Panc1 (cell line): Measurements from ENCODE around the gene DPH6.

Source experiments
- POLR2AphosphoS5 ChIP-seq: IDR thresholded peaks from 2 replicates; pipeline ENCODE4 v1.6.1; 2012; ENCODE audit warnings: mild to moderate bottlenecking, low read depth, low read length, moderate library complexity
- TCF7L2 ChIP-seq: IDR thresholded peaks from 2 replicates; pipeline ENCODE4 v1.6.1; 2011; ENCODE audit warnings: mild to moderate bottlenecking, low read depth, low read length, inconsistent platforms
- TF ChIP-seq, protein P1 (sequence below): fragments of 450-650 bp; IDR thresholded peaks from 2 replicates; pipeline ENCODE4 v1.5.1; 2017; ENCODE audit warnings: mild to moderate bottlenecking
- TF ChIP-seq, protein P2 (sequence below), 2 experiments: IDR thresholded peaks; 2 replicates each; pipeline ENCODE4 v1.6.1; 2011 to 2012; ENCODE audit warnings: low read depth in 2 of 2, control low read depth in 1 of 2, low read length in 1 of 2, mild to moderate bottlenecking in 1 of 2, moderate library complexity in 1 of 2; ENCODE audit not compliant: insufficient read depth in 1 of 2

DNA sequence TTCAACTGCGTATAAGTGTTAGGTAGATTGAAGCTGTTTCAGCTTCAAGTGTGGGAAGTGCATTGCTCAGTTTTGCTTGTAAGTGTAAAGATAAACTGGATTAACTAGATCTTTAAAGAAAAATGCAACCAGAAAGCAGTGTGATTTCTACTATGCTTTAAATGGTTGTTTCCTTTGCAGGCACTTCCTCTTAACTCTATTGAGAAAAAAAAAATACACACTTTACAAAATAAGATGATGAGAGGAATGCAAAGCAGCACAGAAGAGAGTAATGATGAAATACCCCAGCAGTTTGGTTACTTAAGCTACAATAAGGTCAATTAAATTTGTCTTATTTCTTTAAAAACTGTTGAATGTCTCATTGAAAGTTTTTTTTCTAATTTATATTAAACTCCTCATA lies 40.8 kb downstream of the DPH6 start:
- TF ChIP-seq, protein P1, sequence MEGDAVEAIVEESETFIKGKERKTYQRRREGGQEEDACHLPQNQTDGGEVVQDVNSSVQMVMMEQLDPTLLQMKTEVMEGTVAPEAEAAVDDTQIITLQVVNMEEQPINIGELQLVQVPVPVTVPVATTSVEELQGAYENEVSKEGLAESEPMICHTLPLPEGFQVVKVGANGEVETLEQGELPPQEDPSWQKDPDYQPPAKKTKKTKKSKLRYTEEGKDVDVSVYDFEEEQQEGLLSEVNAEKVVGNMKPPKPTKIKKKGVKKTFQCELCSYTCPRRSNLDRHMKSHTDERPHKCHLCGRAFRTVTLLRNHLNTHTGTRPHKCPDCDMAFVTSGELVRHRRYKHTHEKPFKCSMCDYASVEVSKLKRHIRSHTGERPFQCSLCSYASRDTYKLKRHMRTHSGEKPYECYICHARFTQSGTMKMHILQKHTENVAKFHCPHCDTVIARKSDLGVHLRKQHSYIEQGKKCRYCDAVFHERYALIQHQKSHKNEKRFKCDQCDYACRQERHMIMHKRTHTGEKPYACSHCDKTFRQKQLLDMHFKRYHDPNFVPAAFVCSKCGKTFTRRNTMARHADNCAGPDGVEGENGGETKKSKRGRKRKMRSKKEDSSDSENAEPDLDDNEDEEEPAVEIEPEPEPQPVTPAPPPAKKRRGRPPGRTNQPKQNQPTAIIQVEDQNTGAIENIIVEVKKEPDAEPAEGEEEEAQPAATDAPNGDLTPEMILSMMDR, result no peak
- TF ChIP-seq POLR2AphosphoS5 (no peak), TCF7L2 (no peak)
- TF ChIP-seq, protein P2, sequence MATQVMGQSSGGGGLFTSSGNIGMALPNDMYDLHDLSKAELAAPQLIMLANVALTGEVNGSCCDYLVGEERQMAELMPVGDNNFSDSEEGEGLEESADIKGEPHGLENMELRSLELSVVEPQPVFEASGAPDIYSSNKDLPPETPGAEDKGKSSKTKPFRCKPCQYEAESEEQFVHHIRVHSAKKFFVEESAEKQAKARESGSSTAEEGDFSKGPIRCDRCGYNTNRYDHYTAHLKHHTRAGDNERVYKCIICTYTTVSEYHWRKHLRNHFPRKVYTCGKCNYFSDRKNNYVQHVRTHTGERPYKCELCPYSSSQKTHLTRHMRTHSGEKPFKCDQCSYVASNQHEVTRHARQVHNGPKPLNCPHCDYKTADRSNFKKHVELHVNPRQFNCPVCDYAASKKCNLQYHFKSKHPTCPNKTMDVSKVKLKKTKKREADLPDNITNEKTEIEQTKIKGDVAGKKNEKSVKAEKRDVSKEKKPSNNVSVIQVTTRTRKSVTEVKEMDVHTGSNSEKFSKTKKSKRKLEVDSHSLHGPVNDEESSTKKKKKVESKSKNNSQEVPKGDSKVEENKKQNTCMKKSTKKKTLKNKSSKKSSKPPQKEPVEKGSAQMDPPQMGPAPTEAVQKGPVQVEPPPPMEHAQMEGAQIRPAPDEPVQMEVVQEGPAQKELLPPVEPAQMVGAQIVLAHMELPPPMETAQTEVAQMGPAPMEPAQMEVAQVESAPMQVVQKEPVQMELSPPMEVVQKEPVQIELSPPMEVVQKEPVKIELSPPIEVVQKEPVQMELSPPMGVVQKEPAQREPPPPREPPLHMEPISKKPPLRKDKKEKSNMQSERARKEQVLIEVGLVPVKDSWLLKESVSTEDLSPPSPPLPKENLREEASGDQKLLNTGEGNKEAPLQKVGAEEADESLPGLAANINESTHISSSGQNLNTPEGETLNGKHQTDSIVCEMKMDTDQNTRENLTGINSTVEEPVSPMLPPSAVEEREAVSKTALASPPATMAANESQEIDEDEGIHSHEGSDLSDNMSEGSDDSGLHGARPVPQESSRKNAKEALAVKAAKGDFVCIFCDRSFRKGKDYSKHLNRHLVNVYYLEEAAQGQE (IDR thresholded peaks at IDR 0.05; ENCODE audit: insufficient read depth in 1 of 2, low read depth in 2 of 2, low read length in 1 of 2), result no peak
